HUES64 (cell line): Measurements from ENCODE around the gene LMO2. TPM values are rescaled to one million over a fixed set of nuclear protein-coding genes. Genes with fewer than 3 reads are reported as not detected.
"Not testable (repeated sequence)": the region's sequence is repeated elsewhere in the genome, so short reads cannot be mapped to it uniquely, and the experiment has no call there.

Experiments
- H3K27ac ChIP-seq: 2 replicates; pipeline ENCODE4 v1.7.0; 2013; ENCODE audit warnings: low read depth, low read length, inconsistent platforms
- H3K27me3 ChIP-seq: 2 replicates; pipeline ENCODE4 v1.6.1; 2013; ENCODE audit warnings: mild to moderate bottlenecking, low read length; ENCODE audit not compliant: insufficient read depth
- H3K36me3 ChIP-seq: 2 replicates; pipeline ENCODE4 v1.6.1; 2013; ENCODE audit warnings: mild to moderate bottlenecking, low read length; ENCODE audit not compliant: insufficient read depth
- H3K4me1 ChIP-seq: 2 replicates; pipeline ENCODE4 v1.6.1; 2013; ENCODE audit warnings: mild to moderate bottlenecking, low read length, moderate library complexity; ENCODE audit not compliant: insufficient read depth
- H3K4me3 ChIP-seq: 2 replicates; pipeline ENCODE4 v1.5.1; 2013; ENCODE audit warnings: mild to moderate bottlenecking, low read length, moderate library complexity
- H3K9ac ChIP-seq: 2 replicates; pipeline ENCODE4 v1.6.1; 2013; ENCODE audit warnings: mild to moderate bottlenecking, low read depth, low read length
- H3K9me3 ChIP-seq: 2 replicates; pipeline ENCODE4 v1.6.1; 2013; ENCODE audit warnings: low read depth, low read length; ENCODE audit not compliant: insufficient read depth
- WGBS: fragments of 150-250, 120-280 bp; methylation state at CpG from one replicate; pipeline ENCODE4 v1.1.7; 2013; ENCODE audit warnings: missing lambda C conversion rate; 5-methylcytosine and 5-hydroxymethylcytosine counted together
- polyA plus RNA-seq, 2 experiments: library from polyadenylated mRNA; stranded (reverse); fragments of 50-300 nt; gene quantifications; one replicate each; pipeline ENCODE4 v1.2.3, GENCODE V29; 2013

The LMO2 gene
- 1.2 TPM for polyA plus RNA-seq (2013, experiment 1 of 2)
- 1.8 TPM for polyA plus RNA-seq (2013, experiment 2 of 2)

GRCh38 chr11:33891714-33892327 lies at the start of gene LMO2:
LMO2 (minus strand) TSS chr11:33892076; CDS start chr11:33869716, 22,360 bp downstream.
- Histone ChIP-seq H3K4me3 (no peak within 1 kb of the TSS), H3K27ac (no peak within 1 kb of the TSS), H3K27me3 (no peaks in the 10 kb centered on the region), H3K9me3 (no peaks in the 10 kb centered on the region), H3K4me1 (peaks cover 24% of the 10 kb centered on the region; the same call in 1 of the 2 replicates), H3K36me3 (no peaks in the 10 kb centered on the region), H3K9ac (no peak within 1 kb of the TSS)
- 81% methylated on average over 9 of the region's 9 CpGs for WGBS

GRCh38 chr11:33940538-33940815 lies 48.6 kb upstream of the LMO2 start:
- 94% methylated on average over 2 of the region's 2 CpGs for WGBS
- H3K4me1 ChIP-seq = 0 out of 2 replicates have a peak, but pooled peaks cover 2% of the 10 kb centered on the region
- no peak overlapping the region for H3K27ac ChIP-seq
- no peaks in the 10 kb centered on the region for H3K36me3 ChIP-seq
- H3K4me3 ChIP-seq = no peak overlapping the region
- H3K27me3 ChIP-seq = no peaks in the 10 kb centered on the region
- H3K9me3 ChIP-seq = no peaks in the 10 kb centered on the region
- H3K9ac ChIP-seq = no peak overlapping the region

GRCh38 chr11:33936725-33937604 lies 45.1 kb upstream of the LMO2 start:
- H3K4me3 ChIP-seq = no peak overlapping the region
- H3K9me3 ChIP-seq = peaks cover 4% of the 10 kb centered on the region
- 80% methylated on average over 15 of the region's 15 CpGs for WGBS
- no peaks in the 10 kb centered on the region for H3K27me3 ChIP-seq
- H3K36me3 ChIP-seq = no peaks in the 10 kb centered on the region
- no peak overlapping the region for H3K9ac ChIP-seq
- 0 out of 2 replicates have a peak, but pooled peaks cover 2% of the 10 kb centered on the region for H3K4me1 ChIP-seq
- H3K27ac ChIP-seq = no peak overlapping the region

- peaks cover 9% of the 10 kb centered on the region for H3K9me3 ChIP-seq
- 0 out of 2 replicates have a peak, but pooled peaks cover 2% of the 10 kb centered on the region for H3K4me1 ChIP-seq
- no peak overlapping the region for H3K27ac ChIP-seq
- no peak overlapping the region for H3K4me3 ChIP-seq
- no peaks in the 10 kb centered on the region for H3K27me3 ChIP-seq
- no peak overlapping the region for H3K9ac ChIP-seq
- H3K36me3 ChIP-seq = no peaks in the 10 kb centered on the region
- 80% methylated on average over 13 of the region's 14 CpGs for WGBS
Measured at GRCh38 chr11:33935461-33936456, 43.9 kb upstream of the LMO2 start.

- no peak overlapping the region for H3K9ac ChIP-seq
- H3K27ac ChIP-seq = no peak overlapping the region
- H3K4me3 ChIP-seq = no peak overlapping the region
- no peaks in the 10 kb centered on the region for H3K36me3 ChIP-seq
- H3K4me1 ChIP-seq = 0 out of 2 replicates have a peak, but pooled peaks cover 2% of the 10 kb centered on the region
- WGBS = 94% methylated on average over 4 of the region's 4 CpGs
- peaks cover 9% of the 10 kb centered on the region for H3K9me3 ChIP-seq
- H3K27me3 ChIP-seq = no peaks in the 10 kb centered on the region
Measured at GRCh38 chr11:33935005-33935404, 43.1 kb upstream of the LMO2 start.

GRCh38 chr11:33934450-33934849 lies 42.6 kb upstream of the LMO2 start:
- H3K4me3 ChIP-seq = no peak overlapping the region
- peaks cover 9% of the 10 kb centered on the region for H3K9me3 ChIP-seq
- H3K9ac ChIP-seq = no peak overlapping the region
- no peak overlapping the region for H3K27ac ChIP-seq
- no peaks in the 10 kb centered on the region for H3K36me3 ChIP-seq
- H3K4me1 ChIP-seq = 0 out of 2 replicates have a peak, but pooled peaks cover 2% of the 10 kb centered on the region
- H3K27me3 ChIP-seq = no peaks in the 10 kb centered on the region
- WGBS = 88% methylated on average over 3 of the region's 3 CpGs

- Histone ChIP-seq H3K4me1 (0 out of 2 replicates have a peak, but pooled peaks cover 2% of the 10 kb centered on the region), H3K27ac (no peak overlapping the region)
- WGBS = 97% methylated on average over 1 of the region's 1 CpG
Measured at GRCh38 chr11:33933602-33934001, 41.7 kb upstream of the LMO2 start.

GRCh38 chr11:33932721-33933120 lies 40.8 kb upstream of the LMO2 start:
- H3K27me3 ChIP-seq = no peaks in the 10 kb centered on the region
- no peak overlapping the region for H3K27ac ChIP-seq
- H3K9ac ChIP-seq = no peak overlapping the region
- 0 out of 2 replicates have a peak, but pooled peaks cover 2% of the 10 kb centered on the region for H3K4me1 ChIP-seq
- H3K36me3 ChIP-seq = no peaks in the 10 kb centered on the region
- no peak overlapping the region for H3K4me3 ChIP-seq
- WGBS = 92% methylated on average over 5 of the region's 5 CpGs
- peaks cover 9% of the 10 kb centered on the region for H3K9me3 ChIP-seq

More at GRCh38 chr11:33933602-33934001, 41.7 kb upstream of the LMO2 start:
- Histone ChIP-seq H3K4me3 (no peak overlapping the region), H3K9ac (no peak overlapping the region), H3K36me3 (no peaks in the 10 kb centered on the region), H3K9me3 (peaks cover 9% of the 10 kb centered on the region), H3K27me3 (no peaks in the 10 kb centered on the region)

- H3K27ac ChIP-seq, H3K27me3 ChIP-seq, H3K4me3 ChIP-seq, H3K4me1 ChIP-seq, H3K36me3 ChIP-seq, H3K9ac ChIP-seq, H3K9me3 ChIP-seq: not testable (repeated sequence)
- 96% methylated on average over 12 of the region's 12 CpGs for WGBS
Measured at GRCh38 chr11:33931739-33932366, 40.0 kb upstream of the LMO2 start.

- peaks cover 9% of the 10 kb centered on the region for H3K9me3 ChIP-seq
- H3K4me1 ChIP-seq = no peaks in the 10 kb centered on the region
- H3K9ac ChIP-seq = no peak overlapping the region
- 92% methylated on average over 1 of the region's 1 CpG for WGBS
- no peaks in the 10 kb centered on the region for H3K27me3 ChIP-seq
- no peak overlapping the region for H3K4me3 ChIP-seq
- no peaks in the 10 kb centered on the region for H3K36me3 ChIP-seq
- H3K27ac ChIP-seq = no peak overlapping the region
Measured at GRCh38 chr11:33931067-33931466, 39.2 kb upstream of the LMO2 start.
